HG03571 (cell line): ENCODE data around the gene ADNP.

Experiments
- ATAC-seq: cut with Tn5 transposase; IDR thresholded peaks from one replicate; pipeline ENCODE4 v1.9.1; 2021; ENCODE audit not compliant: unreplicated experiment

Gene ADNP

DNA sequence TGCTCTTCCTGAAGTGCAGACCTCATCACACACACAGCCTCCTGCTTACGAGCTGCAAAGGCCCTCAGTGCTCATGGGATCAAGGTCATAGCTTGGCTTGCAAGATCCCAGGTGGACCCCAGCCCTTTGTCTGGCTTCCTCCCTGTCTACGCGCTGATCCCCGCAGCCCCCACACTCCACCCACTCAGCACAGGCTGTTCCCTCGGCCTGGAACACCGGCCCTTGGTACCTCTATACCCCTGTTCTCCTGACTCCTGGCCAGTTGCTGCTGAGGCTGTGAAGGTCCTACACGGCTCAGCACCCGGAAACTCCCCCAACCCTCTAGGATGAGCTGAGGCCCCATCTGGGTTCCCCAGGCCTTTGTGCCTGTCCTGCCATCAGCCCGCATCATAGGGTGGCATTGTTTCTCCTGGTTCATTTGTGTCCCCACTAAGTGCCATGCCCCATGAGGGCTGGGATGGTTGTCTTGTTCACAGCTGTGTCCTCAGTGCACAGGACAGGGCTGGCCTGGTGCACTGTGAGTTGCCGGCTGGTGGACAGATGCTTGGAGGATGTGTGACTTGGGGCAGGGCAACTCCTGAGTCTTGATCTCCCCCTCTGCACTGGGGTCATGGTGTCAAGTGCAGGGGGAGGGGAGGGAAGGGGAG, 57.0 kb downstream of the ADNP start:
- no peak for ATAC-seq

DNA sequence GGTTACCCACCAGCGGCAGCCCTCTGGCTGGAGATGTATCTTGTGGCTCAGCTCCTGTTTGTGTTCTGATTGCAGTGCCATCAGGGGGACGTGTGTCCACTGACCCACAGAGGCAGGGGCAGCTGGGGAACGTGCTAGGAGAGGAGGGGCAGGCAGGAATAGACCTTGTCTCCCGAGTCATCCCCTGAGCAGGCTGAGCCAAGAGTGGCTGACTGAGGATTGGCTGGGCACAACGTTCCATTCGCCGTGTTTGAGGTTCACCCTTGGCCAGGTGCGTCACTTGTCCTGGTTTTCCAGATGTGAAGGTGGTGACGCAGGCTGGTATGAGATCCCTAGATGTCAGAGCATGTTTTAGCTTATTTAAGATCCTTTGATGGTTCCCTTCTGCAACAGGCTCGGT, 57.7 kb downstream of the ADNP start:
- ATAC-seq, result no peak

DNA sequence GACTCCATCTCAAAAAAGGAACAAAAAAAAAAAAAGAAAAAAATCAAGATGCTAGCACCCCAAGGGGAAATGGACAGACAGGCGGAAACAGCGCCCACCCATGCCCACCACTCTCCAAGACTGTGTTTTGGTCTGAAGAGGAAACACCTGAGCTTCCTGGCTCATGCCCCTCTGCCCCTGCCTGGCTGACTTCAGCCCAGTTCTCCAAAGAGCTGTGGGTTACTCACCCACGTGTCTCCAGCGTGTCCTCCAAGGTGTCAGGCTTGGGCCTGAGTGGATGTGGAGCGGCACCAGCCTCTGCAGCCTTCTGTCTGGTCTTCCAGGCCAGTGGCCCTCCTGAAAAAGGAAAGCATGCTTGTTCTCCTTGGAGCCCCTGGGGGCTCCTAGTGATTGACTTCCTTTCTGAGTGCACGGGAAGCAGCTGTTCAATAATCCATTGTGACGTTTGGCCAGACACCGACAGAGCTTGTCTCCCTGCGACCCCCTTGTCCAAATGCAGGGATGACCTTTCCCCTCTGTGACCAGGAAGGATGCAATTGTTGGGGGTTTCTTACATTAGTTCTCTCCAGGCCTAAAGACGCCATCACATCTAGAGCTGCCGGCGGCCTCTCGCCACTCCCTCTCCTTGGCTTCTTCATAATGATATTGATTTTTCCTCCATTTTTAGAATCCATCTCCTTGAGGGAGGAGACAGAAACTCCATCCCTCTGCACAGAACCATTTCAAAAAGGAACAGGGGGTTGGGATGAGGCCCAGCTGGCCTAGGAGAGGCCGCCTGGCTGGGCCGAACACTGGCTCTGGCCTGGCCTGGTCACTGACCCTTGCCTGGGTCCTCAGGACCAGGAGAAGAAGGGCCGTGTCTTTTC, 58.4 kb downstream of the ADNP start:
- no peak for ATAC-seq

DNA sequence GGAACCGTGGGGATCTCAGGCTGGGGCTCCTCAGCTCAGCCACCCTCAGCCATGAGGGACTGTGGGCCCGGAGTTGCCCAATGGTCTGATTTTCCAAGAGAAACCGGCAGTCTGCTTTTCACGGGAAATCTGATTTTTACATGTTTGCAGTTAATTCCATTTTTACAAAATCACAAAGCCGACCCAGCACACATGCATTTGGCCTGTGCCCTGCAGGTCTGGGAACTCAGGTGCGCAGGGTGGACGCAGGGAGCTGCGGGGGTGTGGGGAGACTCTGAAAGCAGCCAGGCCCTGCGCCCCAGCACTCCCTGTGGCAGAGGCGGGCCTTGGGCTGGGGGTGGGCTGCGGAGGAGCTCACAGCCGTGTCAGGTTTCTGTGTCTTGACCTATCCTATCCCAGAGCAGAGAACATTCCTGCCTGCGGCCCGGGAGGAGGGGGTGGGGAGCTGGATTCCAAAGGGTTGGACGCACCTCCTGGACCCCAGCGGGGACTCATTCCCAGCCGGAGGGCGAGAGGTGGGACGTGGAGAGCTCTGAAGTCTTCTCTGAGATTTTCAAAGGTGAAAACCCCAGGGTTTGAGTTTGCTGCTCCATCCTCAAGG, 60.6 kb downstream of the ADNP start:
- no peak for ATAC-seq

DNA sequence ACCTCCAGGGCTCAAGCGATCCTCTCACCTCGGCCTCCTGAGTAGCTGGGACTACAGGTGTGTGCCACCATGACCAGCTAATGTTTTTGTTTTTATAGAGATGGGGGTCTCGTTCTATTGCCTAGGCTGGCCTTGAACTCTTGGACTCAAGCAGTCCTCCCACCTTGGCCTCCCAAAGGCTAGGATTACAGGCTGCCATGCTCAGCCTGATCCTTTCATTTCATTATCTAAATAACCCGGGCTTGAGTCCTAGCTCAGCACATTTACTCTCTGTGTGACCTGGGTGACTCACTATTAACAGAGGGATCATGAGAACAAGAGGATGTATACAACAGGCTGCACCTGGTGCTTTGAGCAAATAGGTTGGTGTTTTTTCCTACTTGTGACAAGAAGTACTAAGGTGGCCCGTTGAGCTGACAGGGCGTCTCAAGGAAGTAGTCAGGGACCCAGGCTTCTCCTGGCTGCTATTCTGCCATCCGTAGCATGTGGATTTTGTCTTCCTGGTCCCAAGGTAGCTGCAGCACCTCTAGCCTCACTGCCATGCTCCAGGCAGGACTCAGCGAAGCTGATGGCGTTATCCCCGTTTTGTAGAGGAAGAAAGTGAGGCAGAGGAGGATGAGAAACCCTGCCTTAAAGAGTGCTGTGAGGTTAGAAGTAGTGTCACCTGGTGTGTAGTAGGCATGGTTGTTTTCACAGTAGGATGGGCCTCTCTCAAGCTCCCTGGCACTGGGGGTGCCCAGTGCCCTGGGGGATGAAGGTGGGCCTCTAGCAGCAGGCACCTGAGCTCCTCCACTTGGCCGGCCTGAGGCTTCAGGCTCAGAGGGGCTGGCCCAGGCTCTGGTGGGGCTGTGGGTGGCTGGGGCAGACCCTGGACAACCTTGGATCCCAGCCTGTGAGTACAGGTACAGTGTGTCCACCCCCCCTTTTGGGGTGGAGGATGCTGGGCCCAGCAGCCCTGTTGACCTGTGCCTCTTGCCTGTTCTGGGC, 62.4 kb downstream of the ADNP start:
- ATAC-seq, result no peak

- ATAC-seq, result no peak
Measured at GRCh38 chr20:50867805-50868204, 63.4 kb downstream of the ADNP start.

GRCh38 chr20:50866831-50867230, 64.4 kb downstream of the ADNP start:
- no peak for ATAC-seq

- no peak for ATAC-seq
Measured at GRCh38 chr20:50866036-50866685, 65.1 kb downstream of the ADNP start.

DNA sequence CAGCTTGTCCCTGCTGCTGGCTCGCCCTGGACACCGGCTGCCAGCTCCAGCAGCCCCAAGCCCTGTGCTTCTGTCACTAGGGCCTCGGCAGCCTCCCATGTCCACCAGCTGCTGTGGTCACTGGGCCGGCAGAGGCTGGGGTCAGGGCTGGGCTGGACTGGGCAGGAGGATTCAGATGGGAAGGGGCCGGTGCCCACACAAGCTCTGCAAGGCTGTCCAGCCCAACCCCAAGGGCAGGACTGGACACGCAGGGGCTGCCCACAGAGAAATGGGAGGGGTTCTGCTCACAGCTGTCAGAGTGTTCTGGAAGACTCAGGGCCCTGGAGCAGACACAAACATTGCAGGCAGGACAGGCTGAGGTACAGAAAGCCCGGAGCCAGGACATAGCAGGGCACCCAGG, 65.6 kb downstream of the ADNP start:
- no peak for ATAC-seq

- ATAC-seq, result no peak
Measured at GRCh38 chr20:50865114-50865513, 66.1 kb downstream of the ADNP start.

- no peak for ATAC-seq
Measured at GRCh38 chr20:50862546-50862945, 68.7 kb downstream of the ADNP start.

DNA sequence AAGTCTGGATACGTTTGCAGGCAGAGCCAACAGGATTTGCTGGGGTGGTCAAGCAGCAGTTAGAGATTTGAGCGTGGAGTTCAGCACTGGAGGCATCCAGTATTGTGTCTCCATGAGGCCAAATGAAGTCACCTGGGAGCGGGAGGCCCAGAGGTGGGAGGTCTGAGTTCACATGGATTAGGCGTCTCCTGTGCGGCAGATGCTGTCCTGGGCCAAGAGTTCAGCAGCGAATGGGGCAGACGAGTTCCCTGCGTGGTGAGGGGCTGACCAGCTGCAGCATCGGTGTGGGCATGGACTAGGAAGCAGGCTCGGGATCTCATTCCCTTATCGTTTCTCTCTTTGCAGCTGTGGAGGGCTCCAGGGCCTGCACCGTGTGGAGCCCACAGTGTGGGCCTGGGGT, 70.2 kb downstream of the ADNP start:
- no peak for ATAC-seq

- ATAC-seq, result no peak
Measured at GRCh38 chr20:50859161-50859560, 72.1 kb downstream of the ADNP start.

DNA sequence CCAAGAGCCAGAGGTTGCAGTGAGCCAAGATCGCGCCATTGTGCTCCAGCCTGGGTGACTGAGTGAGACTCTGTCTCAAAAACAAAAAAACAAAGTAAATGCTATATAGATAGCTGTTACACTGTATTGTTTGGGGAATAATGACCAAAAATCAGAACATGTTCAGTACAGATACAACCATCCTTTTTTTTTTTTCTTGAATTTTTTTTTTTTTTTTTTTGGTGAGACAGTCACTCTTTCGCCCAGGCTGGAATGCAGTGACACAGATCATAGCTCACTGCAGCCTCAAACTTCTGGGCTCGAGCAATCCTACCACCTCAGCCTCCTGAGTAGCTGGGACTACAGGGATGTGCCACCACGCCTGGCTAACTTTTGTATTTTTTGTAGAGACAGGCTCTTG, 72.7 kb downstream of the ADNP start:
- no peak for ATAC-seq

DNA sequence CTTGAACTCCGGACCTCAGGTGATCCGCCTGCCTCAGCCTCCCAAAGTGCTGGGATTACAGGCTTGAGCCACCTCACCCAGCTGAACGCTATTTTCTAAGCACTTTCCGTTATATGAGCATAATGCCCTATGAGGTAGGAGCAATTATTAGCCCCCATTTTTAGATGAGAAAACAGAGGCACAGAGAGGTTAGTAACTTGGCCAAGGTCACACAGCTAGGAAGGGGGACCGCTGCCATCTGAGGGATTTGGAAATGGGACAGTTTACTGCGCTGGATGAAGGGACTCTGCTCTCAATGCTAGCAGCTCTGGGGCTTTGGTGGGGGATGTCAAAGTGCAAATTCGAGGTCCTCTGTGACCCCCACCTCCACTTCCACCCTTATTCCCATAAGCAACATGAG, 73.9 kb downstream of the ADNP start:
- ATAC-seq, result no peak

DNA sequence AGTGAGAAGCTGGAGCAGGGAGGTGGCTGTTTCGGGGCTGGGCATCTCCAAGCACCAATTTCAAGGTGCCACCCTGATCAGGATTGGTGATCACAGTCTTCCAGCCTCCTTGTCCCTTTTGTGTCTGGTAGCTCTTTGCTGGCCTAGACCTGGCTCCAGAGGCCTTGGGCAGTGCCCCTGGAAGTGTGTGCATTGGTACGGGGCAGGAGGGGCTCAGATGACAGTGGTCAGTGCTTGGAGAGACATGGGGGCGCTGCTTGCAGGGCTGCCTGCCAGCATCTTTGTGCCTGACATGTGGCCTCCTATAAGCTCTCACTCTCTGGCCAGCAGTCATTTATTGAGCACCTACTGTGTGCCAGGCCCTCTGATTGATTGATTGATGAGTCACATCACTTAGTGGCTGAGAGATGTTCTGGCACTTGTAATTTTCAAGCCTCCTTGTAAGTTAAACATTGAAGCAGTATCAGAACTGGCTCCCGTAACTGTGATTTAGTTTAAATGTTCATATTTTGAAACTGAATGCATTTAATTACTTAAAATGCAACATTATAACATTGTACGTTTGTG, 74.7 kb downstream of the ADNP start:
- no peak for ATAC-seq

DNA sequence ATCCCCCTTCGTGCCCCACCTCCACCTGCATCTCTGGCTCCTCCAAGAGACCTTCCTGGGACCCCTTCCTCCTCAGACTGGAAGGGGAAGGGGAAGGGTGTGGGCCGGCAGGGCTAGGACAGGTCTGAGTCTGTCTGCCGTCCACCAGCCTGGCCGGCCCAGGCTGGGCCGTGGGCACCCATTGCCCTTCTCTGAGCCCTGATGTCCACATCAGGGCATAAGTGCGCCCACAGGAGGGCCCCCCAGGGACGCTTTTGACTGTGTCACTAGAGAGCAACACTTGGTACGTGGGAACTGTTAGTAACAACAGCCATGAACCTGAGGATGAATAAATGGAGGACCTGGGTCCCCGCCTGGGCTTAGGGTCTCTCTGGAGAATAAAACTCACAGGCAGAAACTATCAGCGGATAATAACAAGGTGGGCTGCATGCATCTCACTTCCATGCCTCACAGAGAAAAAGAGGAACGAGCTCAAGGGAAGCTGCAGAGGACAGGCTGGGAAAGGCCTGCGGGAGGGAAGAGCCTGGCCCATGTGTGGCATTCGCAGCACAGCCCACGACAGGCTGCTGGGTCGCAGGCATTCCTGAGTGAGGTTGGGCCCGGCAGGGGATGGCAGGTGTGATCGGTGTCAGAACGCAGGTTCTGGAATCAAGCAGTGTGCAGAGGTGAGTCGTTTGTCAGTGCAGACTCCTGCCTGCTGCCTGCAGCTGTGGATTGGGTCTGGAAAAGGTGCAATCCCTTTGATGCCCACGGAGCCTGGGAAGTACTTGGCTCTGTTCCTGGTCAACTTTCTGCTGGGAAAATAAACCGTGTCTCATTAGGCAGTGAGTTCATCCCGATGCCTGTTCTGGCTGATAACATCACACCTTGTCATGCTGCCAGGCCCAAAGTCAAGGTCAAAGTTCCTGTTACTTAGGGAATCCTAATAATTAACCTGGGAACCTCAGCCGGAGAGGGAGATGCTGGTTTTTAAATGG, 75.5 kb downstream of the ADNP start:
- no peak for ATAC-seq

- ATAC-seq, result no peak
Measured at GRCh38 chr20:50854506-50855249, 76.6 kb downstream of the ADNP start.
